ENCODE data around the gene IPO7.

The IPO7 gene

GRCh38 chr11:9493492-9493891 lies 109.0 kb downstream of the IPO7 start:
- Mint-ChIP-seq H3K4me3 (no peak overlapping the region), H3K4me1 (ENCODE audit: low read depth) (no peaks in the 10 kb centered on the region), H3K9me3 (no peaks in the 10 kb centered on the region), H3K27me3 (no peaks in the 10 kb centered on the region), H3K36me3 (ENCODE audit: low read depth) (peaks cover 92% of the 10 kb centered on the region), H3K27ac (no peak overlapping the region)
- intact Hi-C loops (cut with micrococcal nuclease), result no loop called here

- intact Hi-C loops (cut with micrococcal nuclease), result no loop called here
- no peak overlapping the region for H3K27ac Mint-ChIP-seq
- no peaks in the 10 kb centered on the region for H3K9me3 Mint-ChIP-seq
- H3K4me3 Mint-ChIP-seq, result no peak overlapping the region
- no peaks in the 10 kb centered on the region for H3K4me1 Mint-ChIP-seq (ENCODE audit: low read depth)
- H3K27me3 Mint-ChIP-seq, result no peaks in the 10 kb centered on the region
- peaks cover 92% of the 10 kb centered on the region for H3K36me3 Mint-ChIP-seq (ENCODE audit: low read depth)
Observed at GRCh38 chr11:9494316-9494715, 109.9 kb downstream of the IPO7 start.

- Mint-ChIP-seq H3K36me3 (ENCODE audit: low read depth) (peaks cover 95% of the 10 kb centered on the region), H3K4me3 (no peak overlapping the region), H3K27ac (no peak overlapping the region)
Observed at GRCh38 chr11:9495803-9496514, 111.5 kb downstream of the IPO7 start.

More at GRCh38 chr11:9495803-9496514, 111.5 kb downstream of the IPO7 start:
- H3K27me3 Mint-ChIP-seq, result no peaks in the 10 kb centered on the region
- intact Hi-C loops (cut with micrococcal nuclease), result no loop called here
- no peaks in the 10 kb centered on the region for H3K9me3 Mint-ChIP-seq
- H3K4me1 Mint-ChIP-seq (ENCODE audit: low read depth), result no peaks in the 10 kb centered on the region

Data from dendritic cell treated with granulocyte-macrophage colony-stimulating factor and Interleukin-4, amounts not matched to agents 40 ng/mL and 50 ng/mL, for 4 days (primary cell).